Measurements from ENCODE around the gene FAHD1.
"Not testable (repeated sequence)": the region's sequence is repeated elsewhere in the genome, so short reads cannot be mapped to it uniquely, and the experiment has no call there.

Gene FAHD1

DNA sequence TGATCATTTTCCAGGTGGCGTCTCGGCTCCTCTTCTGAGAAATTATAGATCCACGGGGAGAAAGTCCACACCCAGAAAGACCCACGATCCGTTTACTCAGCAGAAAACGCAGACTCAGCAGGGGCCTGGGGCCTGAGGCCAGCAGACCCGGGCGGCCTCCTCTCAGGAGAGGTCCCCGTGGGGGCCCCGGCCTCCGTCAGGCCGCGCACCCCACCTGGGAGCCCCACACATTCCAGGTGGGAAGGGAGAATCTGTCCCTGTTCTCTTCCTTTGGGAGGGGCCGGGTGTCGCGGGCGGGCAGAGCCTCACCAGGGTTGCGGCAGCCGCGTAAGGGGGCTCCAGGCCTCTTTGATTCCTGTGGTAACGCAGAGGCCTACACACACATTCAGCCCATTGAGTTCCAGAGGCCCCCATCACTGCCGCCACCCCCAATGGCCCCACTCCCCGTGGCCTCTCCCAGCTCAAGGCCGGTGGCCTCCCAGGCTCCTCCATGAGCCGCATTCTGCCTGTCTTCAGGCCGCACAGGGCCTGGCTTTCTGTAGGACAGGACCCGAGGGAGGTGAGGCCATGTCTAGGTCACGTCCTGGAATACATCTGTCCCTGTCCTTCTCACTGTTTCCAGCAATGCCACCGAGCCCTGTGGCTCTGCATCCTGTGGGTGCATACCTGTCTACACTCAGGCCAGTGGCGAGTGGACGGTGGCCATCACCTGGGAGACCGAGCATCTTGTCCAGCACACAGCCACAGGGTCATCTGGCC lies 31.9 kb upstream of the FAHD1 start:
- no peak for TF ChIP-seq EZH2 (IDR thresholded peaks at IDR 0.05; ENCODE audit: borderline replicate concordance, low read depth, low read length, severe bottlenecking)
- TF ChIP-seq, protein P1, sequence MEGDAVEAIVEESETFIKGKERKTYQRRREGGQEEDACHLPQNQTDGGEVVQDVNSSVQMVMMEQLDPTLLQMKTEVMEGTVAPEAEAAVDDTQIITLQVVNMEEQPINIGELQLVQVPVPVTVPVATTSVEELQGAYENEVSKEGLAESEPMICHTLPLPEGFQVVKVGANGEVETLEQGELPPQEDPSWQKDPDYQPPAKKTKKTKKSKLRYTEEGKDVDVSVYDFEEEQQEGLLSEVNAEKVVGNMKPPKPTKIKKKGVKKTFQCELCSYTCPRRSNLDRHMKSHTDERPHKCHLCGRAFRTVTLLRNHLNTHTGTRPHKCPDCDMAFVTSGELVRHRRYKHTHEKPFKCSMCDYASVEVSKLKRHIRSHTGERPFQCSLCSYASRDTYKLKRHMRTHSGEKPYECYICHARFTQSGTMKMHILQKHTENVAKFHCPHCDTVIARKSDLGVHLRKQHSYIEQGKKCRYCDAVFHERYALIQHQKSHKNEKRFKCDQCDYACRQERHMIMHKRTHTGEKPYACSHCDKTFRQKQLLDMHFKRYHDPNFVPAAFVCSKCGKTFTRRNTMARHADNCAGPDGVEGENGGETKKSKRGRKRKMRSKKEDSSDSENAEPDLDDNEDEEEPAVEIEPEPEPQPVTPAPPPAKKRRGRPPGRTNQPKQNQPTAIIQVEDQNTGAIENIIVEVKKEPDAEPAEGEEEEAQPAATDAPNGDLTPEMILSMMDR (IDR thresholded peaks at IDR 0.05; ENCODE audit: borderline replicate concordance, extremely low read depth, low read length, poor library complexity, severe bottlenecking): no peak
- ATAC-seq (ENCODE audit: insufficient read depth, low read depth) (no peak), DNase-seq (no peak)
- Histone ChIP-seq H2AFZ (ENCODE audit: low read depth, low read length) (no peak overlapping the region), H3K27me3 (ENCODE audit: insufficient read depth, low read length, poor library complexity) (no peaks in the 10 kb centered on the region), H4K20me1 (ENCODE audit: insufficient read depth, low read length) (peaks cover 15% of the 10 kb centered on the region; the same call in 1 of the 2 replicates), H3K36me3 (ENCODE audit: insufficient read depth, low read length) (peaks cover 13% of the 10 kb centered on the region; the same call in 1 of the 2 replicates), H3K27ac (ENCODE audit: low read length) (no peak overlapping the region), H3K9me3 (ENCODE audit: insufficient read depth, low read length, severe bottlenecking) (peaks cover 7% of the 10 kb centered on the region), H3K4me3 (ENCODE audit: low read depth in 1 of 2, low read length in 2 of 2) (no peak overlapping the region), H3K9ac (ENCODE audit: low read depth, low read length) (no peak overlapping the region), H3K4me1 (ENCODE audit: insufficient read depth, low read length) (no peaks in the 10 kb centered on the region), H3K79me2 (ENCODE audit: insufficient read depth, low read length) (no peaks in the 10 kb centered on the region), H3K4me2 (ENCODE audit: insufficient read depth, low read length) (no peak overlapping the region)

DNA sequence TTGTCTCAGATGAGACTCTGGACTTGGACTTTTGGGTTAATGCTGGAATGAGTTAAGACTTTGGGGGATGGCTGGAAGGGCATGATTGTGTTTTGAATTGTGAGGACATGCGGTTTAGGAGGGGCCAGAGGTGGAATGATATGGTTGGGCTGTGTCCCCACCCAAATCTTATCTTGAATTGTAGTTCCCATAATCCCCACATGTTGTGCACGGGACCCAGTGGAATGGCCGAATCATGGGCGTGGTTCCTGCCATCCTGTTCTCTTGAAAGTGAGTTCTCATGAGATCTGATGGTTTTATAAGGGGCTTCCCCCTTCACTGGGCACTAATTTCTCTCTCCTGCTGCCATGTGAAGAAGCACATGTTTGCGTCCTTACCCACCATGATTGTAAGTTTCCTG lies 27.7 kb upstream of the FAHD1 start:
- not testable (repeated sequence) for H4K20me1 ChIP-seq (ENCODE audit: insufficient read depth, low read length); H3K4me2 ChIP-seq (ENCODE audit: insufficient read depth, low read length); H3K27ac ChIP-seq (ENCODE audit: low read length); H3K4me1 ChIP-seq (ENCODE audit: insufficient read depth, low read length); H3K27me3 ChIP-seq (ENCODE audit: insufficient read depth, low read length, poor library complexity); ATAC-seq (ENCODE audit: insufficient read depth, low read depth); H2AFZ ChIP-seq (ENCODE audit: low read depth, low read length); DNase-seq; H3K9ac ChIP-seq (ENCODE audit: low read depth, low read length); H3K9me3 ChIP-seq (ENCODE audit: insufficient read depth, low read length, severe bottlenecking); H3K79me2 ChIP-seq (ENCODE audit: insufficient read depth, low read length); H3K36me3 ChIP-seq (ENCODE audit: insufficient read depth, low read length); H3K4me3 ChIP-seq (ENCODE audit: low read depth in 1 of 2, low read length in 2 of 2)

DNA sequence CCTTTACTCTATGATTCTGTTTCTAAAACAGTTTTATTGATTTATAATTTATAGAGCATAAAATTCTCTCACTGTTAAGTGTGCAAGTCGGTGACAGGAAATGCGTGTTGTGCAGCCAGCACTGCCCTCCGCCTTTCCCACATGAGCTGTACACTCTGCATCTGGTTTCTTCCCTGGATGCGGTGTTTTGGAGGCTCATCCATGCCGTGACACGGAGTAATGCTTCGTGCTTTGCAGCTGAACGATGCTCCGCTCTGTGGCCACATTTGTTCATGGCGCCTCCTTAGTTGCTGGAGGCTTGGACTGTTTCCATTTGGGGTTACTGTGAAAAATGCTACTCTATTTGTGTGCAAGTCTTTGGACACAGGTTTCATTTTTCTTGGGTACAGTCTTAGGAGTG lies 26.3 kb upstream of the FAHD1 start:
- no peak for ATAC-seq (ENCODE audit: insufficient read depth, low read depth)

DNA sequence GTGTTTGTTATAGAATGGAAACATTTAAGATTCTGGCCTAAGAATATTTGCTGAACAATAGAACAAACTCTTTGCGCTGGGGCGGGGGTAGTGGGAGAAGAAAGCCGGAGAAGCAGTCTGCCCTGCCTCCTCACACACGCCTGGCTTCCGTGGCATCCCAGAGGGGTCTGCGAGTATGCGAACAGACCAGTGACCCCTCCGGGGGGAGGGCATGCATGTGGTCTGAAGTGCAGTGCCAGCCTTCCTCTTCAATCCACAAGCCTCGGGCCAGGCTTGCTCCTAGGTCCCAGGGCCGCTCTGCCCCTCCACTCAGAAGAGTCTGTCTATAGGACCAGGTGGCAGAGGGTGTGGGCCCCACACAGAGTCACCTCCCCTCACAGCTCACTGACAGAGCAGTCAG lies 19.4 kb upstream of the FAHD1 start:
- DNase-seq: no peak
- Histone ChIP-seq H3K9me3 (ENCODE audit: insufficient read depth, low read length, severe bottlenecking) (no peaks in the 10 kb centered on the region), H4K20me1 (ENCODE audit: insufficient read depth, low read length) (no peaks in the 10 kb centered on the region)

More for the DNA sequence above, 26.3 kb upstream of the FAHD1 start:
- Histone ChIP-seq H3K27ac (ENCODE audit: low read length) (no peak overlapping the region), H3K36me3 (ENCODE audit: insufficient read depth, low read length) (no peaks in the 10 kb centered on the region), H2AFZ (ENCODE audit: low read depth, low read length) (no peak overlapping the region), H3K4me1 (ENCODE audit: insufficient read depth, low read length) (no peaks in the 10 kb centered on the region), H3K27me3 (ENCODE audit: insufficient read depth, low read length, poor library complexity) (no peaks in the 10 kb centered on the region), H3K9me3 (ENCODE audit: insufficient read depth, low read length, severe bottlenecking) (peaks cover 7% of the 10 kb centered on the region), H3K79me2 (ENCODE audit: insufficient read depth, low read length) (no peaks in the 10 kb centered on the region), H3K4me2 (ENCODE audit: insufficient read depth, low read length) (no peak overlapping the region), H3K9ac (ENCODE audit: low read depth, low read length) (no peak overlapping the region), H4K20me1 (ENCODE audit: insufficient read depth, low read length) (no peaks in the 10 kb centered on the region), H3K4me3 (ENCODE audit: low read depth in 1 of 2, low read length in 2 of 2) (no peak overlapping the region)
- DNase-seq: no peak
- TF ChIP-seq, protein P1 (IDR thresholded peaks at IDR 0.05; ENCODE audit: borderline replicate concordance, extremely low read depth, low read length, poor library complexity, severe bottlenecking): no peak
- TF ChIP-seq EZH2 (IDR thresholded peaks at IDR 0.05; ENCODE audit: borderline replicate concordance, low read depth, low read length, severe bottlenecking): no peak

More for the DNA sequence above, 19.4 kb upstream of the FAHD1 start:
- H3K4me3 ChIP-seq (ENCODE audit: low read depth in 1 of 2, low read length in 2 of 2): no peak overlapping the region
- no peak overlapping the region for H3K27ac ChIP-seq (ENCODE audit: low read length)
- no peak overlapping the region for H3K9ac ChIP-seq (ENCODE audit: low read depth, low read length)
- no peak for TF ChIP-seq EZH2 (IDR thresholded peaks at IDR 0.05; ENCODE audit: borderline replicate concordance, low read depth, low read length, severe bottlenecking)
- no peak overlapping the region for H2AFZ ChIP-seq (ENCODE audit: low read depth, low read length)
- no peaks in the 10 kb centered on the region for H3K4me1 ChIP-seq (ENCODE audit: insufficient read depth, low read length)
- H3K4me2 ChIP-seq (ENCODE audit: insufficient read depth, low read length): no peak overlapping the region
- H3K36me3 ChIP-seq (ENCODE audit: insufficient read depth, low read length): peaks cover 35% of the 10 kb centered on the region
- ATAC-seq (ENCODE audit: insufficient read depth, low read depth): no peak
- no peaks in the 10 kb centered on the region for H3K27me3 ChIP-seq (ENCODE audit: insufficient read depth, low read length, poor library complexity)
- H3K79me2 ChIP-seq (ENCODE audit: insufficient read depth, low read length): no peaks in the 10 kb centered on the region

Measured in DND-41 (cell line).